ENCODE data around the gene ARSG. TPM values are rescaled to one million over a fixed set of nuclear protein-coding genes. Genes with fewer than 3 reads are reported as not detected.
A peak's percentile ranks its signal among the peaks of the same experiment; 100 is the strongest.
"Not testable (repeated sequence)": the region's sequence is repeated elsewhere in the genome, so short reads cannot be mapped to it uniquely, and the experiment has no call there.

The ARSG gene
- total RNA-seq, 1 experiment from 2014 or later: 3.0 TPM

DNA sequence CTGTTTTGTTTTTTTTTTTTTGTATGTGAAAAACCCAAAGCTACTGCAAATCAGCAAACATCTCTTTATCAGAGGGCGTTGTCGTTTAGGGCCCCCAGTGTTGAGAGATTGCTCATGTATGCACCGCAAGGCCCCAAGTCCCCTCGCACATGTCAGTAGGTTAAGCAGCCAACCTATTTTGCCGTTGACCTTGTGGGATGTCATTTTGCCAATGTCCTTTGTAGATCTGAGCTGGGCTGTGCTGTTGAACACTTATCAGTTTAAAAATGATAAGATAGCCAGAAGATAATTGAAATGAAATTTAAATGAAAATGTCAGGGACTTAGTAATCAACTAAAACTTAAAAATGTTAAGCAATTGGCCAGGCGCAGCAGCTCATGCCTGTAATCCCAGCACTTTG, 26.2 kb downstream of the ARSG start:
- no peaks in the 10 kb centered on the region for H3K36me3 ChIP-seq
- no peak for DNase-seq
- no peak overlapping the region for H3K4me3 ChIP-seq
- no peaks in the 10 kb centered on the region for H3K27me3 ChIP-seq
- H3K9me3 ChIP-seq: no peaks in the 10 kb centered on the region

DNA sequence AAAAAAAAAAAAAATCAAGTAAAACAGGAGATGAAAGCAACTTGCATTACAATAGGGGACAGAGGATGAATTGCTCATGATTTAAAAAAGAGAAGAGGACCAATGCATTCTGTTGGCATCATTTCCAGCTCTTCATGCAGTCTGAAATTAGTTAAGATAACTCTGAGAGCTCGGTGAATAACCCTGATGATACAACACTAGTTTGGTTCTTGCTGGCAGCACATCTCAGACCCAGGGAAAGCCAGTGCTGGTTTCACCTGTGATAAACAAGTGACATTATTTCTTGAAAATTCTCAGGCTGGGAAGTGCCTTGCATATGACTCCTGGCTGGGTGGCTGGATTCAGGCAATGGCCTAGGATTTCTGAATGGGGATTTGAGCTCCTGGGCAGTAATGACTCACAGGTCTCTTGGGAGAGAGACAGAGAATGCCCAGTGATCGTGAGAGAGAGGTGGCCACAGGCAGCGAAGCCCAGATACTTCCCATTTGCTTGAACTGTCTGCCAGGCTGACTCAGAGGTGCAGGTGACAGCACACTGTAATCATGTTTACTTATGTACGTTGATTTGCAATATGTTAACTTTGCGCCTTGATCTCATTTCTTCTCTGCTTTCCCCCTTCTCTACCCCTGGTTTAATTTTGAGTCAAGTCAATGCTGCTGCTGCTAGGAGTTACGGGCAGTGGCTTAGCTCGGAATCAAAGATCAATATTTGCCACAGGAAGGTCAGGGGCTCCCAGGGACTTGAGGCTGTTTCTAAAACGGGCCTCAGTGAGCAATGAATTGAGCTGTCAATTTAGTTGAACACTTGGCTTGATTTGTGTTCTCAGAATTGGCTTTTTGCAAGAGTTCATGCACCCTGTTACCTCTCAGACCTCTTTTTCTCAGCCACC, 27.1 kb downstream of the ARSG start:
- H3K36me3 ChIP-seq: no peaks in the 10 kb centered on the region

DNA sequence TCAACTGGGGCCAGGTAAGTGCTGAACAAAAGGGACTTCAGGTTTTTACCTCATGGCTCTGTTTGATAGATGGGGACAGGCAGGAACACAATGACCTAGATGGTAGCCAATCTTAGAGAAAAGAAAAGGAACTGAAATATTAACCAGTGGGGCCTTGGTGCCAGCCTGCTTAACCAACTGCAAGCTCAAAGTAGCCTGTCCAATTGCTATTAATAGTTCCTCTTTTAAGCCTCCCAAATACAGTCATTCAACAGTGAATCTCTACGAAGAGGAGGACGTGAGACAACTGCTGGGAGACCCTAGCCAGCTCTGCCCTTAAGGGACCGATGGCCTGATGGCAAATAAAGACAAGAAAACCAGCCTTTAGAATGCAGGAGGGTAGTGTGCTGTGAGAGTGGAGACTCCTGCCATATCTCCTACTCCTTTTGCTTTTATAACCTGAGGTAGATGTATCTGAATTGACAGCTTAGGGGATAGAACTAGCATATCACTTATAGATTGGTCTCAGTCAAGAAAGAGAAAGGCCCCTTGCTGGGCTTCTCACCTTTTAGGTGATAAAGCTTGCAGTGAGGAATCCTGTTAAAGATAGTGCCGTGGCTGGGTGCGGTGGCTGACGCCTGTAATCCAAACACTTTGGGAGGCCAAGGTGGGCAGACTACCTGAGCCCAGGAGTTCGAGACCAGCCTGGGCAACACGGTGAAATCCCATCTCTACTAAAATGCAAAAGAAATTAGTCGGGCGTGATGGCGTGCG, 28.3 kb downstream of the ARSG start:
- Histone ChIP-seq H3K4me3 (no peak overlapping the region), H3K36me3 (no peaks in the 10 kb centered on the region), H3K9me3 (no peaks in the 10 kb centered on the region), H3K27me3 (no peaks in the 10 kb centered on the region)
- no peak for DNase-seq

More for the DNA sequence above, 27.1 kb downstream of the ARSG start:
- Histone ChIP-seq H3K27me3 (no peaks in the 10 kb centered on the region), H3K9me3 (no peaks in the 10 kb centered on the region), H3K4me3 (no peak overlapping the region)
- peak; percentile 82 for DNase-seq

DNA sequence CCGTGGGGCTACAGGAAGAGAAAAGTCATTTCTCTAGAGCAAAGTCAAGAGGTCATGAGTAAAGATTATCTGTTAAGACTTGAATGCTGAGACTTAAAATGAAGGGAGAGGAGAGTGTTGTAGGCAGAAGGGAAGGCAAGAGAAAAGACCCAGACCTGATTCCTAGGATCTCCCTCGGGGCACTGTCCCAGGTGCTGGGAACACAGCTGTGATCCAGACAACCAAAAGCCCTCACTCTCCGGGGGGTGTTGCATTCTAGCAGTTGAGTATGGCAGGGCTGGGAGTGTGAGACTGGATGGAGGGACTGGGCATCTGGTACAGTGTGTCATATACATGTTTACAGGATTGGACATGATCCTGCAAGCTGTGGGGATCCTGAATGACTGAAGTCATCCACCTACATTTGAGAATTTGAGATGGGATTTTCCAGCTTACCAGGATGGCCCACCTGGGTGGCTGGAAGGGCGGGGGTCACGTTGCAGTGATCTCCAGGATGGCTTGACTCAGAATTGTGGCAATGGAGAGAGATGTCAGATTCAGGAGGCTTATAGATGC, 29.1 kb downstream of the ARSG start:
- Histone ChIP-seq H3K36me3 (no peaks in the 10 kb centered on the region), H3K9me3 (no peaks in the 10 kb centered on the region), H3K4me3 (no peak overlapping the region), H3K27me3 (no peaks in the 10 kb centered on the region)
- DNase-seq: no peak

DNA sequence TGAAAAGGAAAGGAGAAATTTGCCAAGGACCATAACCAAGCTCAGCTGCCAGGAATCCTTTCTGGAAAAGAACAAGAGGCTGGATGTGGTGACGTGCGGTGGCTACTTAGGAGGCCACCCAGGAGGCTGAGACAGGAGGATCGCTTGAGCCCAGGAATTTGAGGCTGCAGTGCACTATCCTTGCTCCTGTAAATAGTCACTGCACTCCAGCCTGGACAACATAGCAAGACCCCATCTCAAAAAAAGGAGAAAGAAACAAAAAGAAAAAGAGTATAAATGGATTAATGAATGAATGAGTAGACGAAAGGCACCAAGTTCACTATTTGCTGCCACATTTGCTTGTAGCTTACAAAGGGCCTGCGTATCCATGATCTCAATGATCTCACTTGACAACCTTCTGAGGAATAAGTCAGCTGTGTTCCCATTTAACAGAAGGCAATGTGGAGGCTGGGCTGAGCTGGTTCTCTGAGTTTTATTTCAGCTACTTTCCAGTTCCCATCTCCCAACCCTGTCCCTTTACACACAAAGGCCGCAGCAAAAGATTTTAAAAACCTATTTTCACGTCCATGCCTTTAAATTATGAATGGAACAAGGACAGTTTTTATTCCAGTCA, 29.8 kb downstream of the ARSG start:
- Histone ChIP-seq H3K4me3 (no peak overlapping the region), H3K36me3 (no peaks in the 10 kb centered on the region), H3K9me3 (no peaks in the 10 kb centered on the region), H3K27me3 (no peaks in the 10 kb centered on the region)
- no peak for DNase-seq

DNA sequence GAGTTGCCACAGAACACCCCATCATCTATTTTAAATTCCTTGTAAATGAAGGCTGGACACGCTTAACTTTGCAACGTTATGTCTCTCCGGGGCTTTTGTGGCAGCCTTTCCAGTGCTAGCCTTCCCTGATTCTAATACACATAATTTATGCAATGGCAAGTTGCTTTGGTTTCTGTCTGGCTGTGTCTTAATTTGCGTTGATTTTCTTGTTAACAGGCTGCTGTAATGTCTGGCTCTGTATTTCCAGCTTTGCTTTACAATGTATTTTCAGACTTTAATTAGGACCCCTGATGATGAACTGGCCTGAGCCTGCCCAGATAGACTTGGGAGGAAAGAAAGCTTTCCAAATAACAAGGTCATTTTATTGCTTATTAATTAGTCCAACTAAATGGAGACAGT, 30.3 kb downstream of the ARSG start:
- Histone ChIP-seq H3K9me3 (no peaks in the 10 kb centered on the region), H3K4me3 (no peak overlapping the region), H3K36me3 (no peaks in the 10 kb centered on the region), H3K27me3 (no peaks in the 10 kb centered on the region)
- no peak for DNase-seq

DNA sequence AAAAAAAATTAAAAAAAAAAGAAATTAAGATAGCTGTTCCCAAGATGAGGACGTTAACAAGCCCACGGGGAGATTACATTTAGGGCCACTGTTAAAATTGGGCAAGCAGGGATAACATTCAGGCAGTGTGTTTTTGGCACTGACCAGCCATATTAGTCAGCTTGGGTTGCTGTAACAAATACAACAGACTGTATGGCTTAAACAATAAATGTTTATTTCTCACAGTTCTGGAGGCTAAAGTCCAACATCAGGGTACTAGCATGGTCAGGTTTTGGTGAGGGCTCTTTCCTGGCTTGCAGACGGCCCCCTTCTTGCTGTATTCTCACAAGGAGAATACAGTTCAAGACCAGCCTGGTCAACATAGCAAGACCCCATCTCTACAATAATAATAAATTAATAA, 31.3 kb downstream of the ARSG start:
- H3K36me3 ChIP-seq: no peaks in the 10 kb centered on the region
- no peaks in the 10 kb centered on the region for H3K27me3 ChIP-seq
- no peaks in the 10 kb centered on the region for H3K9me3 ChIP-seq
- DNase-seq: no peak
- H3K4me3 ChIP-seq: no peak overlapping the region

DNA sequence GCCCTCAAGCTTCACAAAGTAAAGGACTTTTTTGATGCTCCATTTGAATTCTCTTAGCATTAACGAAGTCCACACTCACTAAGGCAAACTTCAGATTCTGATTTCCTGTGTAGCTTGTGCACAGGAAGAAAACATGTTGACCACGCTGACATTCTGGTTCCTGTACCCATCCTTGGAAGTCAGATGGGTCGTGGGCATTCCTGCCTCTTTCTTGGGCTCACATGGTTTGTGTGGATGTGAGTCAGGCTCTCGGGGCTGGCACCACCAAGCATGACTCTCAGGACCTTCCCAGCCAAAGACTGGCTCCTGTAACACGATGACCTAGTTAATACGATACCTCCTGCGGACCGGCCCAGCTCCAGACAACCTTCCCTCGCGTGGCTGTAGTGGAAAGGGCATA, 32.8 kb downstream of the ARSG start:
- no peak overlapping the region for H3K4me3 ChIP-seq
- no peaks in the 10 kb centered on the region for H3K36me3 ChIP-seq
- DNase-seq: peak; percentile 28

DNA sequence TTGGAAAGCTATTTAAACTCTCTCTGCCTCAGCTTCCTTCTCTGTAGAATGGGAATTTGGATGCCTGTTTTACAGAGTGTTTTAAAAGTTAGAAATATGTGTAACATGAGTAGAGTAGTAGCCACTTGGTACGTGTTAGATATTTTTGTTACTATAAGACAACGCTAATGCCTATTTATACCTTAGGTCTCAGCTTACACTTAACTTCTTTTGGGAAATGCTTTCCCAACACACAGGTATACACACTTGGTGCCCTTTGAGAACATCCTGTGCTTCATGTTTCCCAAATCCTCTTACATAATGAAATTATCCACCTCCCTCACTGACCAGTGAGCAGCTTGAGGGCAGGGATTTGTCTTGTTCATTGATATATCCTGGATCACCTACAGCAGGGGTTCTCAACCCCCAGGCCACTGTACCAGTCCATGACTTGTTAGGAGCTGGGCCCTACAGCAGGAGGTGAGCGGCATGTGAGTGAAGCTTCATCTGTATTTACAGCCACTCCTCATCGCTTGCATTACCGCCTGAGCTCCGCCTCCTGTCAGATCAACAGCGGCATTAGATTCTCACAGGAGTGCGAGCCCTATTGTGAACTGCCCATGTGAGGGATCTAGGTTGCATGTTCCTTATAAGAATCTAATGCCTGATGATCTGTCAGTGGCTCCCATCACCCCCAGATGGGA, 33.5 kb downstream of the ARSG start:
- H3K36me3 ChIP-seq: no peaks in the 10 kb centered on the region
- no peaks in the 10 kb centered on the region for H3K9me3 ChIP-seq
- no peak overlapping the region for H3K4me3 ChIP-seq
- DNase-seq: no peak
- H3K27me3 ChIP-seq: no peaks in the 10 kb centered on the region

More for the DNA sequence above, 32.8 kb downstream of the ARSG start:
- Histone ChIP-seq H3K9me3 (no peaks in the 10 kb centered on the region), H3K27me3 (no peaks in the 10 kb centered on the region)

DNA sequence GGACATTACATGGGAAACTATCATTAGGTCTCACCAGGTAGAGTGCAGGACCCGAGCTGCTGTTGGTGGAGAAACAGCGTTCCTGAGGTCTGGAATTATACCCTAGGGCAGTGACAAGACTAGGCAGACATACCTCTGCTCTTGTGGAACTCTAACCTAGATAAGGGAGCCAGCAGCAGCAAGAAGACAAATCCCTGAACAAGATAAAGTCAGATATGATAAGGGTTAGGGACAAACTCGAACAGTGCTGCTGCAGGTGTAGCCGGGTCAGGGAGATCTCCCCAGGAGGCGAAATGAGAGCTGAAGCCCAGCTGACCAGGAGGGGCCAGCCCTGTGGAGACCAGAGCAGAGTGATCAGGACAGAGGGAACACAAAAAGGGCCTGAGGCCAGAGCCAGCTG, 34.7 kb downstream of the ARSG start:
- Histone ChIP-seq H3K4me3 (no peak overlapping the region), H3K9me3 (no peaks in the 10 kb centered on the region), H3K27me3 (no peaks in the 10 kb centered on the region), H3K36me3 (no peaks in the 10 kb centered on the region)
- DNase-seq: no peak

DNA sequence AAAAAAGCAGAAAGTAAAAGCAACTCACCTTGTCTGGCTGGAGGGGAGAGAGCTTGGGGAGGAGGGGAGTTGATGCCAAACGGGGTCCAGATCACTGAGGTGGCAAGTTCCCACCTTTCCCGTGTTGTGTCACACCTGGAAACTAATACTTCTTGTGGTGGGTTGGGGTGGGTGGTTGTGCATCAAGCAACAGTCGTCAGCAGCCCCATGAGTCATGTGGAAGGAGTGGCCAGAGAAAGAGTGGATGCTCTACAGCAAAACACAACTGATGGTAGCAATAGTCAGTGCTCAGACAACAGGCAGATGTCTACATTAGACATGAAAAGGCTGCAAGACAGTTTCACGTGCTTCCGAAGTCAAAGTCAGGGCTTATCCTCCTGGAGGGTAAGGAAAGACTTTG, 35.4 kb downstream of the ARSG start:
- DNase-seq: no peak
- Histone ChIP-seq H3K36me3 (no peaks in the 10 kb centered on the region), H3K27me3 (no peaks in the 10 kb centered on the region), H3K4me3 (no peak overlapping the region), H3K9me3 (peaks cover 6% of the 10 kb centered on the region)

DNA sequence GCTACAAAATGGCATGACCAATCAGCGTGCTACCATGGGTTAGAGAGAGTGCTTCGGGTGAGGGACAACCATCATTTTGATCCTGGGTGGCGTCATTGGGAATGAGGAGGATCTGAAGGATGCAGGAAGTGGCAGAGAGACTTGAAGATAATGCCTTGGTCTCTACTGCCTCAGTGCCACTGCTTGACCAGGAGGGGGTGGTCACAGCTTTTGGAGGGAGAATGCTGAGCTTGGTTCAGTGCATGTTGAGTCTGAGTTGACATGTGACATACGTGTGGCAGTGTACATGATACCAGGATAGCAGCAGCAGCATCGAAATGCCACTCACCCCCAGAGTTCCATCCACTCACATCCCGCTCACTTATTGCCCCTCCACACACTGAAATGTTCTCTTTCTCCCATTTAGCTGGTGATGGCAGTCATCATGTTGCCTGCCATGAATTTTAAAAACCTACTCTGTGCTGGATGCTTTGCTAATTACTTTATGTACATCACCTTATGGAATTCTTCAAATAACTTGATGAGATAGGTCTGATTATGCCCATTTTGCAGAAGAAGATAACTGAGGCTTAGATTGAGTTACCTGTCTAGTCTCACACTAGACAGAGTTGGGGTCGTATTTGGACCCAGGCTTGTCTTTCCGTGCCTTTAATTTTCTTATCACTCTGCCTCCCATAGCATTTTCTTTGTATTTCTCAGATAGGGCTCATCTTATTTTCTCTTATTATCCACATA, 36.7 kb downstream of the ARSG start:
- Histone ChIP-seq H3K4me3 (no peak overlapping the region), H3K9me3 (peaks cover 8% of the 10 kb centered on the region), H3K27me3 (no peaks in the 10 kb centered on the region), H3K36me3 (no peaks in the 10 kb centered on the region)
- DNase-seq: no peak

DNA sequence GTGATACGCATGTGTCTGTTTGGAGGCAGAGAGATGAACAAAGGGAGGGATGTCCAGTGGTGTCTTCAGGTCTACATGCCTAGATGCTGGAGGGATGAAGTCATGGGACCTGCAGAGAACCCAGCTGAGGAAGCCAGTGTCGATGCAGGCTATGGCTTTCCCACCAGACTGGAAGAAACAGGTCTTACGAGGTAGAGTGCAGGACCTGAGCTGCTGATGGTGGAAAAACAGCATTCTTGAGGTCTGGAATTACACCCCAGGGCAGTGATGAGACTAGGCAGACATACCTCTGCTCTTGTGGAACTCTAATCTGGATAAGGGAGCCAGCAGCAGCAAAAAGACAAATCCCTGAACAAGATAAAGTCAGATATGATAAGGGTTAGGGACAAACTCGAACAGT, 37.4 kb downstream of the ARSG start:
- Histone ChIP-seq H3K36me3 (no peaks in the 10 kb centered on the region), H3K4me3 (no peak overlapping the region), H3K9me3 (peaks cover 8% of the 10 kb centered on the region), H3K27me3 (no peaks in the 10 kb centered on the region)
- DNase-seq: no peak

DNA sequence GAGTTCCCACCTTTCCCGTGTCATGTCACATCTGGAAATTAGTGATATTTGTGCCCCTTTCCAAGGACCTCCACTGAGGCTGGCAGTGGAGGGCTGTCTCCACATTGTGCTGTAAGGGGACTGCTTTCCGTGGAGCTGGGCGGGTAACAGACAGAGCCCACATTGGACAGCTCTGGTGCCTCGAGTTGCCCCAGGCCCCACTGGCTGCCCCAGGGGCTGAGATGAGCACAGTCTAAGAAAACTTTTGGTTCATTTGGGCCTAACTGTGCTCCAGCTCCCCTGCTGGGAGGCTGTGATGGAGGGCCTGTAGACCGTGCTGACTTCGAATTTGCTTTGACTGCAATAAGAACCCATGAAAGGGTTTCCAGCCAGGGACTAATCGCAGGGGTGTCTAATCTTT, 38.0 kb downstream of the ARSG start:
- Histone ChIP-seq H3K36me3 (no peaks in the 10 kb centered on the region), H3K27me3 (no peaks in the 10 kb centered on the region), H3K9me3 (peaks cover 8% of the 10 kb centered on the region), H3K4me3 (no peak overlapping the region)
- DNase-seq: no peak

DNA sequence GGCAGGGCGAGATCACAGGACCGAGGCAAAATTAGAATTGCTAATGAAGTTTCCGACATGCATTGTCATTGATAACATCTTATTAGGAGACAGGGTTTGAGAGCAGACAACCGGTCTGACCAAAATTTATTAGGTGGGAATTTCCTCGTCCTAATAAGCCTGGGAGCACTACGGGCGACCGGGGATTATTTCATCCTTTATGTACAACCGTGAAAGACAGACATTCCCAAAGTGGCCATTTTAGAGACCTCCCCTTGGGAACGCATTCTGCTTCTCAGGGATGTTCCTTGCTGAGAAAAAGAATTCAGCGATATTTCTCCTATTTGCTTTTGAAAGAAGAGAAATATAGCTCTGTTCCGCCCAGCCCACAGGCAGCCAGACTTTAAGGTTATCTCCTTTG, 40.6 kb downstream of the ARSG start:
- not testable (repeated sequence) for H3K4me3 ChIP-seq, DNase-seq, H3K9me3 ChIP-seq, H3K27me3 ChIP-seq, H3K36me3 ChIP-seq

DNA sequence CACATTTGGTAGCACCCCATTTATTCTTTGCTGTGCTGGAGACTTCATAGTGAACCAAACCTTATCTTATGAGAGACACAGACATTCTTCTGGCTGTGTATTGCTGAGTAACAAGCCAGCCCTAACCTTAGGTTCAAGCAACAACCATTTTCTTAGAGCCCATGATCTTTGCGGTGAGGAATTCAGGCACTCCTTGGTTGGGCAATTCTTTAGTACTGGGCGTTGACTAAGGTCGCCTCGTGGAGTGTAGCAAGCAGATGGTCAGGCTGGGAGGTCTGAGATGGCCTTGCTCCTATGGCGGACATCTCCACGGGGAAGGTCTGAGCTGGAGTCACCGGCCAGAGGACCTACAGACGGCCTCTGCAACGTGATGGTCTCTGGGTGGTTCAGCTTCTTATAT, 43.1 kb downstream of the ARSG start:
- Histone ChIP-seq H3K36me3 (no peaks in the 10 kb centered on the region), H3K4me3 (no peak overlapping the region), H3K9me3 (peaks cover 8% of the 10 kb centered on the region), H3K27me3 (no peaks in the 10 kb centered on the region)
- no peak for DNase-seq
